ENCODE data around the gene LYVE1.

The LYVE1 gene

DNA sequence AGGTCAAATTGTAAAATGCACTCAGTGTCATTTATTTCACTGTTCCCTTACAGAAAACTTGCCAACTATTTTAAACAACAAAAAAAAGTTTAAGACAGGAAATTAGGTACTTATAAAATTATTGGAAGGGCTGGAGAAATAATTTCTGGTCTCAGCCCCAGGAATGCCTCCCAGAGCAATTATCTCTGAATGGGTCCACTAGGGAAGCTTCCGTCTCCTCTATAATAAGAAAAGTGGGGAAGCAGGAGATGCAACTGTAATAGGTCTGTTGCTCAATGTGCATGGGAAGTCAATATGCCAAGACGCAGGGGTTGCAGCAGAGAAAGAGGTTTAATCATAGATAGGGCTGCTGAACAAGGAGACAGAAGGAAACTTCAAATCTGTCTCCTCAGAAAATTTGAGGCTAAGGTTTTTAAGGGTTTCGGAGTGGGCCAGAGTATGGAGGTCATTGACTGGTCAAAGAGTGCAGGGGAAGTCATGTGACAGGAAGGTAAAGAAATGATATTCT lies 16.6 kb downstream of the LYVE1 start:
- DNase-seq, result no peak

DNA sequence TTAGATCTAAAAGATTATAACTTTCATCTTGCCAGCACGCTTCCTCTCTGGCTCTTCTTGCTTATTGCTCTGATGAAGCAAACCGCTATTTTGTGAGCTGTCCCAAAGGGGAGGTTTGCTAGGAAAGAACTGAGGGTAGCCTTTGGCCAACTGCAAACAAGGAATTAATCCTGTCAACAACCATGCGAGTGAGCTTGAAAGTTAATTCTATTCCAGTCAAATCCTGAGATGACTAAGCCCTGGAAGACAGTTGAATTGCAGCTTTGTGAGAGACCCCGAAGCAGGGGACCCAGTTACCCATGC lies 17.2 kb downstream of the LYVE1 start:
- no peak for DNase-seq

DNA sequence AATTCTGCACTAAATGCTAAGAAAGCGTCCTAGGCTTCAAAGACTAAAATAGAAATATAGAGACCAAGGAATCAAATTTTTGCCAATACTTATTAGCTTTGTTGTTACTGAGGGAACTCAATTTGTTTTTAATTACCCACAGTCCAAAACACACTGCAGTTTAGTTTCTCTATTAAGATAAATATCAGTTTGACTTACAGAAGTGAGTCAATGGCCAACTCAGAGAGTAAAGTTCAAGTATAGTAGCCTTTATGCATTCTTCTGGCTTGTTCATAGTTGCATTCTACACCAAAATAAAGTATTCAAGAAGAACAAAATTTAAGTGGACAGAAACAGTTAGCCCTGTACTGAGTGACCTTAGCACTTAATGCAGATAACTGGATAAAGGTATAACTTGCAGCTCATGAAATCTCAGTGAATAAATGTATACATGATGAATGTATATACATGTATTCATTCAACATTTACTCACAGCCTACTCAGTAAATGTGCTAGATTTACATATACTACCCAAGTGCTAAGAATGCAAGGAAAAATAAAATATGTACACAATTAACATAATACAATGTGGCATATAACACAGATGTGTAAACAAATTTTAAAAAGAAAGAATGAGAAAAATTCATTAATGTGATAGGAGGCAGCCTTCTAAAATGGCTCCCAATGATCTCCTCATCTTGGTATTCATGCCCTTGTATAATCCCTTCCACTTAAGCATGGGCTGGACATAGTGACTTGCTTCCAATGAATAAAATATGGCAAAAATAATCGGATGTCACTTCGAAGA lies 17.8 kb downstream of the LYVE1 start:
- DNase-seq, result no peak

DNA sequence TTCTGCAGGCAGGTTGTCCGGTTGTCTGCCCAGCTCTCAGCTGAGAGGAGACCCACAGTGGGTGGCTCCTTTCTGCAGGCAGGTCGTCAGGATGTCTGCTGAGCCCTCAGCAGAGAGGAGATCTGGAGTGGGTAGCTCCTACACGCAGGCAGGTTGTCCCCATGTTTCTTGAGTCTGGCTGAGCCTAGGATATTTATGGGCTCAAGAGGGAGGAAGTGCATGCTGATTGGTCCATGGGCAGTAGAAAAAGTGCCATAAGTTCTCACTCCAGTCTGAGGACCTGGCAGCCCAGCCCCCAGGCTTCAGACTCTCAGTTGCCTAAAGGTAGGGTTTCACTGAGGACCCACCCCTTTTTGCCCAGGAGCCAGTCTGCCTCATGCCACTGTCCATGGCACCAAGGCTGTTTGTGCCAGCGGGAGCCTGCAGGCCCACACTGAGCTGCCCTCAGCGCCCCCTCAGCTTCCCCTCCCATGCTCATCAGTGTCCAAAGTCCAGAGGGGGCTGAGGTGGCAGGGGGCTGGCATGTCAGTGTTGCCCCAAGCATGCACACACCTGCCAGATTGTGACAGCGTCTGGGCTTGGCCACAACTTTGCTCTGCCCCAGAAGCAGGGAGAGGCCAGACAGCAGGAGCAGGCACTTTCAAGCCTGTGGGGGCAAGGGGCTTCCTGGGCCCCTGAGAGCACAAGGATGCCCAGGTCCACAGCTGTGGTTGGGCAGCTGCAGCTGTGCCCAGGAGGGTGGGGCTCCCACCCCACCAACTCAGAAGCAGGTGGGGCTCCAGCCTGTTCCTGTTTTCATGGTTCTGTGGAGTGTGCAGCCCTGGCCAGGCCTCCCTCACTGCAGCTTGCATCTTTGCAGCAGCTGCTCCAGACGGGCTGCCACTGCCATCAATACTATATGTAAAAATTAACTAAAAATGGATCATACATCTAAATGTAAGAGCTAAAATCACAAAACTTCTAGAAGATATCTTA lies 23.7 kb downstream of the LYVE1 start:
- no peak for DNase-seq

DNA sequence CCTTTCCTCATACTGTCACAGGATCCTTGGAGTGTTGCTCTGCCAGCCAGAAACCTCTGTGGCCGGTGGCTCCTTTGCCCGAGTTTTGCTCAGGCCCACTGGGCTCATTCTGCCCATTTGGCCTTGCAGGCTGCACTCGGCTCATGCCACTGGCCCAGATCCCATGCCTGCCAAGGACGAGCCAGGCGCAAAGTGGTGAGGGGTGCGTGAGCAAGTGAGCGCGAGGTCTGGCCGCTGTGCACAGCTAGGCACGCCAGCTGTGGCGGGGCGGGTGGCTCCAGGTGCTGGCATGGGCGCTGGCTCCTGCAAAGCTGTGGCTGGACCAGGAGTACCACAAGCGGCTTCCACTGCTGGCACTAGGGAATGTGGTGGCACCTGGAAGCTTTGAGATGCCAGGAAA lies 24.7 kb downstream of the LYVE1 start:
- DNase-seq, result no peak

DNA sequence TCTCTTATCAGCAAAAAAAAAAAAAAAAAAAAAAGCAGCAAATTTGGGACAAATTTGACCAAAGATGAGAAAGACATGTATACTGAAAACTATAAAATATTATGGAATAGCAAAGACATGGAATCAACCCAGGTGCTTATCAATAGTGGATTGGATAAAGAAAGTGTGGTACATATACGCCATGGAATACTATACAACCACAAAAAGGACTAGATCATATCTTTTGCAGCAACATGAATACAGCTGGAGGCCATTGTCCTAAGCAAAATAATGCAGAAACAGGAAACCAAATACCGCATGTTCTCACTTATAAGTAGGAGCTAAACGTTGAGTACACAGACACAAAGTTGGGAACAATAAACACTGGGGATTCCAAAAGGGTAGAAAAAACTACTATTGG lies 25.7 kb downstream of the LYVE1 start:
- no peak for DNase-seq

DNA sequence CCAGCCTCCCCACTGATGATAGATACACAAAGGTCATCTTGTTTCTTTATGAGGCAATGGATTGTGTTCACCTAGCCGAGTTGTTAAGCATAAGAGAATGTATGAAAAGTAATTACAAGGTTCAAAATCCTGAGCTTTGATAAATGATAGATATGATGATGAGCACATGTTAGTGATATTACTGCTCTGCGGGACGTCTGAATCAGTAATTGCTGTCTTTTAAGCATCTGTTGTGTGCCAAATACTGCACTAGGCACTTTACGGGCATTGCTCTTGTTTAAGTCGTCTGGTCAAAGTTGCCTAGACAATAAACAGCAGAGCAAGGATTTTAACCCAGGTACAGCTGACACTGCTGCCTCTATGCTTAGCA lies 26.9 kb downstream of the LYVE1 start:
- DNase-seq, result no peak

DNA sequence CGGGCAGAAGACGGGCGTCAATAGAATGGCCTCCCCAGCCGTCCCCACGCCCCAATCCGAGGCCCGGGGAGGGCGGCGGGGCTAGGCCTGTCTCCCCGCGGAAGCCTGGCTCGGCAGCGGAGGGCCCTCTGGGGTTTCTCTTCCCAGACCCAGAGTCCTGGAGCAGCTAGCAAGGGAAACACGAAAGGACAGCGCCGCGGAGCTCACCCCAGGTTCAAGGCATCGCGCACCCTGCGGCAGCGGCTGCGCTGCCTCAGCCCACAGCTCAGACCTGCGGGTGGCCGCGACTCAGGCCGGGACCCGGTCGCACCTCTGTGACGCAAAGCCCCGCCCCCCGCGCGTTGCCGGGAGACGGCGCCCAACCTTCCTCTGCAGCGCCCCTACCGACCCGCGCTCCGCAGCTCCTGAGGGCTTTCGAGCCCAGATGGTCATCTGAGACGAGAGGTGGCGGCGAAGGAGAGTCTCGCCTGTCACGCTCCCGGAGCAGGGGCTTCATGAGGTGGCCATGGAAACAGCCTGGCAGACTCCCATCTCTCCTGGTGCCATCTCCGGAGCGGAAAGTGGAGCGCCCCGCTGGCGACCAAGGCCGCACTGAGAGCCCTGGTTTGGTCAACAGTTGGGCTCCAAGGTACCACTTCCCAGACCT lies 27.4 kb downstream of the LYVE1 start, which contains the start of gene RNF141:
Gene RNF141, minus strand, starts transcription at position 273 of the 646 bp plus-strand sequence. CDS start 7,029 bp downstream, outside the sequence.
- peak; percentile 81 to 92 (median 90) for DNase-seq

DNA sequence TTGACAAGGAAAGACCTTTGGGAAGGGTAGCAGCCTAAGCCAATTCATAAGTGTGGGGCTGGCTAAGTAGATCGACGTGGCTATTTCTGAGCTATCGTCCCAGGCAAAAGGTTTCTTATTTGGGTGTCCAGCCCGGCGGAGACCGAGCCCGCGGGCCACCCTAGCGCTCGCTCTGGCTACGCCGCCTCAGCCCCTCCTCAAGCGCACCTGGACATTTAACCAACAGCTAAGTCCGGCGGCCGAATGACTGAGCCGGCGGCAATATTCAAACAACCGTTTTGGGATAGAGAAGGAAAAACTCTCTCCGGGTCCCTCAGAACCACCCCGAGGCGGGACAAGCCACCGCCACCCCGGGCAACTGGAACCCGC lies 27.9 kb downstream of the LYVE1 start:
- DNase-seq, result peak in 1 of 5 donors; percentile 3

DNA sequence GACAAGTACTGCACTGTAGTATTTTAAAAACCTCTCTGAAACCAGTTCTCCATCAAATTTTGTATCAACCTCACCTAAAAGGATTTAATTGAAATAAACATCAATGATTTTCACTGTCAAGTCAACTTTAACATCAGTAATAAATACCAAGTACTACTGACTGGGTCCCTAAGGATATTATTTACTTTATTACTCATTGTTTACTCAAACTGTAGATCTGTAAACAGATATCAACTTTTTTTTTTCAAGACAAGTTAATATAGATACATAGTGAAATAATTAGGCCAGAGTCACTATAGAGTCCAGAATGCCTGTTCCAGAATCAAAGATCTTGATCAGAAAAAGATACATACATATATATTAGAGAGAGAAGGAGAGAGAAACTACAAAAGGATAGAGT lies 29.1 kb downstream of the LYVE1 start:
- no peak for DNase-seq

DNA sequence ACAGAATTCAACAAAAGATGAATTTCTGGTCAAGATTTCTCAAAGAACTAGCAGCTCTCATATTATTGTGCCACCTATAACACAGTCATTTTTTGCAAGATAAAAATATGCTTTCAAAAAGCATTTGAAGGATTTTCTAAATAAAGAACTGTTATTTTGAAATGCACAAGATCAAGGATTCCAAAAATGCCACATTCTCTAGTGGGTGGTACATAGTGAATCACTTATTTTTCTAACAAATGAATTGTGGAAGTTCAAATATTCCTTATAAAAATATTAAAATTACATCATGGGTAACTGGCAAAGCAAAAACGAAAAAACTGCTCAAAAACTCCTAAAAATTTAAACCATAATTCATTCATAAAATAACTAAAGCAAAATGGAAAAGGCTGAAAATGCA lies 29.5 kb downstream of the LYVE1 start:
- no peak for DNase-seq

DNA sequence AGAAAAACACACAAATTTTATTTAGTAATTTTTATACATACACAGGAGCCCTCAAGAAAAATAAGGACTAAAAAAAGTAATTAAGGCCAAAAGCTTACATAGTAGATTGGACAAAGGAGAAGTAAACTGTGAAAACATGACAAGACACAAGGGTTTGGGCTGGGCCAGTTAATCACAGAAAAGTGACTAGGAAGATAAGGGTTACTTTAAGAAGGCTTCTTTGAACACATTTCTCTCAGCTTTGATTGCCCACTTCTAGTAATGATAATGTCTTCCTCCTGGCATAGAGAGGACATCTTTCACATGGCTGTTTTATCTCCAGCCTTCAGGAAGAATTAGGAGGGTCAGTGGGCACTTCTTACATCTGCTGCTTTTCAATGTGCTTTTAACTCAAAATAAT lies 30.9 kb downstream of the LYVE1 start:
- DNase-seq, result no peak

DNA sequence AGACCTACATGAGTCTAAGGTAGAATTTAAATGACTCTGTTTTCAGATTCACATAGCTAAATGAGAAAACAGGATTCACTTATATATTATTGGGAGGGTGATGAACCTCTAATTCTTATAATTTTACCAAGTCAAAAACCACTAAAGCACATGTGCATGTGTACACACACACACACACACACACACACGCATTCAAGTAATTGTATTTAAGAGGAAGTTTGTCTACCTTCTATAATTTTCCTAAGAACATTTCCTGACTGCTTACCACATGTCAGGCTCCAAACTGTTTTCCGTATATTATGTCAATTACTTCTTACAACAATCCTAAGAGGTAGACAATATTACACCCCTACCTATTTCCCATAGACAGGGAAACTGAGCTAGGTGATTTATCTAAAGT lies 34.1 kb downstream of the LYVE1 start:
- DNase-seq, result no peak

DNA sequence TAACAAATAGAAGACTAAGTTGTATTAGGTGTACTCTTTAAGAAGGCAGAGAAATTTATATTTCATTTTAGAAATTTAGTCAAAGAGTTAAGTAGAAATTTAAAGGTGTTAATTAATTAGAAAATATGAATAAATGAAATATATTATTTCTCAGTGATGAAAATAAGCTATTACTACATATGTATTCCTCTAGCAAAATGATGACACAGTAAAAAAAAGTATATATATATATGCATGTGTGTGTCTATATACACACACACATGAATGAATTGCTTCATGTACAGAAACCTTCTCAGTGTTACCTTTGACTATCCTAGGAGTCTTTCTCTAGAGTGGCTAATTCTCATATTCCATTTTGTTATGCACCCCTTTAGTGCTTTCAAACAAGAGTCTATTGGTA lies 35.1 kb downstream of the LYVE1 start:
- no peak for DNase-seq

DNA sequence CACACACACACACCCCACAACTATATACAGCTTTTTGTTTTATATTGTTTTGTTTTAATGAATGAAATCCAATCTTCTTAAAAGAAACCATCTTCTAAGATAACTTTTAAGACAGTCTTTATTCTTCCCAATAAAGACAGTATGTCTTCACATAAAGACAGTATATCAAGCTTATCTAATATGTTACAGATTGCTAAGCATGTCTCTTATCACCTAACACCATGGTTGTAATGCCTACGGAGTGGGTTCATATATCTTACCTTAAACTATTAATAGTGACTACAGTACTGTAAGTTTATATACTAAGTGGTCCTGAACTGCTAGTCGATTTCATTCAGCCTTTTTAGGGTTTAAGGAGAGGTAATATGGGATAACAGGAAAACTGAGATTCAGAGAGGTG lies 35.9 kb downstream of the LYVE1 start:
- DNase-seq, result no peak

DNA sequence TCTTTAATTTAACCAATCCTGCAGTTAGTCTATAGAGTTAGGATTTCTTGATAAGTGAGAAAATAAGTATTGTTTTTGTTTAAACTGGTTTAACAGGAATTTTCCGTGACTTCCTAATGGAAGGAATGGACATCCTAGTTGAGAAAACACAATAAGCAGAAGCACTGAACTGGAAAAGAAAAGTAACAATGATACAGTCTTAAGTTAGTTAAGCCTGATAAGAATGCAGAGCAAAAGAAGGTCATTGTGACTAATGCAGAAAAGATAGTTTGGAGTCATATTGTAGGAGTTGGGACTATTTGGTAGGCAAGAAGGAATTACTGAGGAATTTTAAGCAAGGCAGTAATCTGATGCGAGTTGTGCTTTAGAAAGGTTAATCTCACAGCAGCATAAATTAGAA lies 39.2 kb downstream of the LYVE1 start:
- no peak for DNase-seq

DNA sequence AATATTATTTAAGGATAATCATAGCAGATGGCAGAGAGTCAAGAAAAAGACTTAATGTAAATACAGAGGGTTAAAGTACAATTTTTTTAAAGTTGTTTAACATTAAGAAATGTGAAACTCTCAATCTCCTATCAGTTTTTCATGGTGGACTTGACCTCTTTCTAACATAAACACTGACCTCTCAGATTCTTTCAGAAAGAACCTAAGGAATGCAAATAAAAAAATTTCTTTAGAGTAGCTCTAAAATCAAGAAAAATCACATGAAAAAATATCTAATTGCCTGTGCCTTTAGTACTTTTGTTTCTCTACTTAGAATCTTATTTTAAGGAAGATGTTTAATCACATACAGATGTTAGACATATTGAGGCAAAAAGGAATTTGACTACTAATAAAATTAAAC lies 40.3 kb downstream of the LYVE1 start:
- DNase-seq, result no peak

DNA sequence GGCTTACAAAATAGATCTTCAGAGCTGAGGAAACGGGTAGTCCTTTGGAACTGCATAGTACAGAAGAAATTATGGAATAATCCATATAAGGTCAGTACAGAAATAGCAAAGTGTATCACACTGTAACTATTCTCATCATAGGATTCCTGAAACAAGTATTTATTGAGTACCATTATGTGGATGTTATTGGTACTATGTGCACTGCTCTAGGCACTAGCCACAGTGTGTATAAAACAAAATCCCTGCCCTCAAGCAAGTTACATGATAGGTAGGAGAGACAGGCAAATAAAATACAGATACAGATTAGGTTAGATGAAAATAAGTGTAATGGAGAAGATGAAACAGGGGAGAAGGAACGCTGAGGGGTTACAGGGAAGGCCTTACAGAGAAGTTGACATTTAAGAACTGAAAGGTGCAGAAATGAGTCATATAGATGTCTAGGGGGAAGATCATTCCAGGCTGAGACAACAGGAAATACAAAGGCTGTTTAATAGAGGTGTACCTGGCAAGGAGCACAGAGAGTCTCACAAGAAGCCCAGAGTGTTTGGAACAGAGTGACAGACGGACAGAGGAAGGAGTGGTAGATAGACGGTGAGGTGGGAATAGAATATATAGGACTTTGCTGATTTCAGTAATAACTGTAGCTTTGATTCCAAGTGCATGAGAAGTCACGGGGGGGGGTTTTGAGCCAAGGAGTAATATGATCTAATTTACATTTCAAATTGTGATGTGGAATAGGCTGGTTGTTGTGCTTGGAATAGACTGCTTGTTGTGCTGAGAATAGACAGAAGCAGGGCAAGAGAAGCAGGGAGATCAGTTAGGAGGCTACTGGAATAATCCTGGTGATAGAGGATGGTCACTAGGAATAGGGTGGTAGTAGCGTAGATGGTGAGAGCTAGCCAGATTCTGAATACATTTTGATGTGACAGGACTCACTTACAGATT lies 41.2 kb downstream of the LYVE1 start:
- DNase-seq, result peak in 1 of 5 donors; percentile 11

DNA sequence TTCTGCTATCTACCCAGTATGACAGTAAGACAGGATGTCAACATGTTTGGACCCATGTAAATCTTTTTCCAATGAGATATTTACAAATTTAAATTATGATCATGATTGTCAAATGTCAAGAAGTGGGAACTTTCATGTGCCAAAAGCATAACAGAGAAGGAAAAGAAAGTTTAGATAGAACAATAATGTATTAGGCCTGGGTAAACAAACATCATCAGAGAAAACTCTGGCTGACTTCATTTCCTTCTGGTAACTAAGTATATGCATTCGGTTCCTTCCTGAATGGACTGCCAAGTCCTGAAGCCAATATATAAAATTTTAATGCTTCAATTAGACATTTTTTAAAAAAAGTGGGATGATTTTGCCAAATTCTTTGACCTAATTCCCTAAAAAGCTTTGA lies 44.0 kb downstream of the LYVE1 start:
- no peak for DNase-seq

DNA sequence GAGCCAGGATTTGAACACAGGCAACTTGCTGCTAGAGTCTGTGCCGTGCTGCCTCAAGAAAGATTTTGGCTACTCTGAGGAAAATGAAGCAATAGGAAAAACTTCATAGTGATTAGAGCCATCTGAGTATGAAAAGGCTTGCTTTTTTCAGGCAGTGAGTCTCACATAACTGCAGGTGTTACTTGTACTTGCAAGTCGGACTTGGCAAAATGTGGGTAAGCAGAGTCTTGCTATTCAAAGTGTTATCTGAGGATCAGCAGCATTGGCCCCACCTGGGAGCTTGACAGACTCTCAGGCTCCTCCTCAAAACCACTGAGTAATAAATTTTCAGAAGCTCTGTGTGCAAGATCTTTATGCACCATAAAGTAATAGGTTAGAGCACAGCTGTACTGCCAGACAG lies 45.5 kb downstream of the LYVE1 start:
- no peak for DNase-seq

DNA sequence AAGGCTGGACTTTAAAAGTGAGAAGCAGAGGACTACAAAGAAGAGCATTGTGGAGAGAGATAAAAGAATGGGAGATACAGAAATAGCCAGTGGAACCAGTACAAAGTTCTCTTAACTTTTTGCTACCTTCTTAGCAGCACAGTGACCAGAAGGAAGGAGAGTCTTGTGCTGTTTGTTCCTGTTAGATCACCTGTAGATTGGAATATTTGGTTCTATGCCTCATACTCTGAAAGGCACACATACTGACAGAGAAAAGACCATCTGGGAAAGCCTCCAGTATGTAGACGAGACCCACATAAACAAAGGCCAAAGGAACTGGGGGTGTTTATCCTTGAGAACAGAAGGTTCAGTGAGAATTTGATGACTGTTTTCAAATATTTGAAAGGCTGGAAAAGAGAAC lies 46.2 kb downstream of the LYVE1 start:
- no peak for DNase-seq

DNA sequence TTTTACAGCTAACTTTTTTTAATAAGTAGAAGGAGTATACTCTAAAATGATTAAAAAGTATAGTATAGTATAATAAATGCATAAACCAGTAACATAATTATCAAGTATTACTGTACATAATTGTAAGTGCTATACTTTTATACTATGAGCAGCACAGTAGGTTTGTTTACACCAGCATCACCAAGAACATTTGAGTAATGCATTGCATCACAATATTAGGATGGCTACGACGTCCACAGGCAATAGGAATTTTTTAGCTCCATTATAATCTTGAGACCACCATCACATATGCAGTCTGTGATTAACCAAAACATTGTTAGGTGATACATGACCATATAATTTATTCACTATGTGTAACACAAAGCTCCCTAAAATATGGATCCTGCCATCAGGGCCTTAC lies 47.9 kb downstream of the LYVE1 start:
- DNase-seq, result no peak
